Natural killer cell treated with Interleukin-12 subunit alpha and Interleukin-12 subunit beta and Interleukin-15 and Interleukin-18, amount 100 ng/mL, for 72 hours (primary cell): ENCODE data around the gene NCOA1. TPM values are rescaled to one million over a fixed set of nuclear protein-coding genes. Genes with fewer than 3 reads are reported as not detected.
A peak's percentile ranks its signal among the peaks of the same experiment; 100 is the strongest.
"Not testable (repeated sequence)": the region's sequence is repeated elsewhere in the genome, so short reads cannot be mapped to it uniquely, and the experiment has no call there.

ENCODE experiments used
- ATAC-seq, 2 donors: fragments of 150-1000 bp; cut with Tn5 transposase in 1 of 2; sonication (Bioruptor Pico), chemical (Tn5 transposase) in 1 of 2; 2 replicates each; pipeline ENCODE4 v1.10.0; 2021
- DNase-seq: peaks from one replicate; pipeline ENCODE4 v3.0.0; 2022; ENCODE audit warnings: low spot score
- H3K27ac Mint-ChIP-seq, 2 donors: 1 replicate in 1 of 2; 2 replicates in 1 of 2; pipeline ENCODE4 v1.8.0; 2022; ENCODE audit warnings: mixed read lengths in 2 of 2, mild to moderate bottlenecking in 1 of 2, moderate library complexity in 1 of 2
- H3K27me3 Mint-ChIP-seq, 2 donors: 1 replicate in 1 of 2; 2 replicates in 1 of 2; pipeline ENCODE4 v1.8.0; 2022; ENCODE audit warnings: mixed read lengths in 2 of 2
- H3K36me3 Mint-ChIP-seq: one replicate; pipeline ENCODE4 v1.8.0; 2022; ENCODE audit warnings: mixed read lengths
- H3K4me1 Mint-ChIP-seq, 2 donors: 1 replicate in 1 of 2; 2 replicates in 1 of 2; pipeline ENCODE4 v1.8.0; 2022; ENCODE audit warnings: low read depth in 2 of 2, mixed read lengths in 2 of 2, mild to moderate bottlenecking in 1 of 2
- H3K4me3 Mint-ChIP-seq: one replicate; pipeline ENCODE4 v1.8.0; 2022; ENCODE audit warnings: mixed read lengths
- H3K9me3 Mint-ChIP-seq: 2 replicates; pipeline ENCODE4 v1.8.0; 2022; ENCODE audit warnings: mixed read lengths
- total RNA-seq, 2 donors: library from RNA; stranded (reverse); gene quantifications; one replicate each; pipeline ENCODE4 v1.2.3, GENCODE V29; 2022

The NCOA1 gene
- total RNA-seq, 2 donors from 2014 or later = 84.1 to 139 TPM

GRCh38 chr2:24542269-24542872 is 51.3 kb downstream of the NCOA1 start:
- Mint-ChIP-seq H3K27me3 (no peaks in the 10 kb centered on the region), H3K36me3 (peaks cover 35% of the 10 kb centered on the region), H3K27ac (peak overlapping the region in 1 of 2 donors; percentile 14), H3K4me3 (no peak overlapping the region), H3K9me3 (peaks cover 16% of the 10 kb centered on the region), H3K4me1 (peaks cover 54 to 66% of the 10 kb centered on the region in 2 donors)
- ATAC-seq = no peak
- DNase-seq = no peak

GRCh38 chr2:24543252-24543651 is 52.2 kb downstream of the NCOA1 start:
- ATAC-seq = no peak
- Mint-ChIP-seq H3K27me3 (no peaks in the 10 kb centered on the region), H3K27ac (peak overlapping the region; percentile 55 to 62), H3K4me1 (peaks cover 53 to 64% of the 10 kb centered on the region in 2 donors), H3K4me3 (peak overlapping the region; percentile 64), H3K9me3 (peaks cover 19% of the 10 kb centered on the region), H3K36me3 (peaks cover 41% of the 10 kb centered on the region)
- no peak for DNase-seq

- Mint-ChIP-seq H3K4me3 (peak overlapping the region; percentile 64), H3K36me3 (peaks cover 44% of the 10 kb centered on the region), H3K27me3 (no peaks in the 10 kb centered on the region), H3K4me1 (peaks cover 52 to 59% of the 10 kb centered on the region in 2 donors), H3K27ac (peak overlapping the region; percentile 55 to 62), H3K9me3 (peaks cover 19% of the 10 kb centered on the region)
- no peak for DNase-seq
- no peak for ATAC-seq
Measured at GRCh38 chr2:24544456-24545115, 53.5 kb downstream of the NCOA1 start.

GRCh38 chr2:24546669-24547068 is 55.6 kb downstream of the NCOA1 start:
- H3K36me3 Mint-ChIP-seq = peaks cover 37% of the 10 kb centered on the region
- ATAC-seq (peak in 1 of 2 donors; percentile 73), DNase-seq (no peak)
- no peaks in the 10 kb centered on the region for H3K27me3 Mint-ChIP-seq
- H3K27ac Mint-ChIP-seq = peak overlapping the region in 1 of 2 donors; percentile 28
- peaks cover 19% of the 10 kb centered on the region for H3K9me3 Mint-ChIP-seq
- peaks cover 46 to 57% of the 10 kb centered on the region in 2 donors for H3K4me1 Mint-ChIP-seq
- peak overlapping the region; percentile 23 for H3K4me3 Mint-ChIP-seq

GRCh38 chr2:24548058-24548457 is 57.0 kb downstream of the NCOA1 start:
- DNase-seq (no peak), ATAC-seq (no peak)
- Mint-ChIP-seq H3K36me3 (peaks cover 30% of the 10 kb centered on the region), H3K27ac (no peak overlapping the region), H3K4me1 (peaks cover 50 to 61% of the 10 kb centered on the region in 2 donors), H3K27me3 (no peaks in the 10 kb centered on the region), H3K4me3 (no peak overlapping the region), H3K9me3 (peaks cover 19% of the 10 kb centered on the region)

GRCh38 chr2:24550301-24550700 is 59.2 kb downstream of the NCOA1 start:
- peaks cover 39 to 52% of the 10 kb centered on the region in 2 donors for H3K4me1 Mint-ChIP-seq
- H3K9me3 Mint-ChIP-seq = peaks cover 12% of the 10 kb centered on the region
- peak overlapping the region; percentile 28 for H3K4me3 Mint-ChIP-seq
- DNase-seq = peak; percentile 73
- H3K27me3 Mint-ChIP-seq = not testable (repeated sequence)
- peak; percentile 59 to 86 for ATAC-seq
- H3K27ac Mint-ChIP-seq = peak overlapping the region; percentile 51 to 67
- peaks cover 28% of the 10 kb centered on the region for H3K36me3 Mint-ChIP-seq

GRCh38 chr2:24551016-24551415 is 60.0 kb downstream of the NCOA1 start:
- H3K4me3 Mint-ChIP-seq = no peak overlapping the region

GRCh38 chr2:24552836-24553235 is 61.8 kb downstream of the NCOA1 start:
- ATAC-seq (no peak), DNase-seq (no peak)
- H3K4me3 Mint-ChIP-seq = no peak overlapping the region
- peaks cover 45 to 57% of the 10 kb centered on the region in 2 donors for H3K4me1 Mint-ChIP-seq
- H3K36me3 Mint-ChIP-seq = peaks cover 38% of the 10 kb centered on the region
- no peaks in the 10 kb centered on the region for H3K27me3 Mint-ChIP-seq
- H3K9me3 Mint-ChIP-seq = peaks cover 14% of the 10 kb centered on the region
- H3K27ac Mint-ChIP-seq = no peak overlapping the region

More at GRCh38 chr2:24551016-24551415, 60.0 kb downstream of the NCOA1 start:
- peaks cover 41 to 59% of the 10 kb centered on the region in 2 donors for H3K4me1 Mint-ChIP-seq
- peaks cover 12% of the 10 kb centered on the region for H3K9me3 Mint-ChIP-seq
- ATAC-seq = no peak
- H3K36me3 Mint-ChIP-seq = peaks cover 35% of the 10 kb centered on the region
- H3K27me3 Mint-ChIP-seq = no peaks in the 10 kb centered on the region
- peak overlapping the region; percentile 51 to 67 for H3K27ac Mint-ChIP-seq
- DNase-seq = no peak

GRCh38 chr2:24558781-24559472 is 67.9 kb downstream of the NCOA1 start:
- ATAC-seq (no peak), DNase-seq (no peak)
- Mint-ChIP-seq H3K4me3 (no peak overlapping the region), H3K4me1 (peaks cover 57 to 70% of the 10 kb centered on the region in 2 donors), H3K27ac (no peak overlapping the region), H3K36me3 (peaks cover 31% of the 10 kb centered on the region), H3K9me3 (peaks cover 7% of the 10 kb centered on the region), H3K27me3 (no peaks in the 10 kb centered on the region)

- H3K9me3 Mint-ChIP-seq = peaks cover 7% of the 10 kb centered on the region
- peak overlapping the region; percentile 18 to 24 for H3K27ac Mint-ChIP-seq
- DNase-seq (no peak), ATAC-seq (no peak)
- H3K4me3 Mint-ChIP-seq = no peak overlapping the region
- peaks cover 29% of the 10 kb centered on the region for H3K36me3 Mint-ChIP-seq
- no peaks in the 10 kb centered on the region for H3K27me3 Mint-ChIP-seq
- peaks cover 56 to 68% of the 10 kb centered on the region in 2 donors for H3K4me1 Mint-ChIP-seq
Measured at GRCh38 chr2:24559473-24560113, 68.5 kb downstream of the NCOA1 start.

GRCh38 chr2:24565537-24565936 is 74.5 kb downstream of the NCOA1 start:
- H3K9me3 Mint-ChIP-seq = no peaks in the 10 kb centered on the region
- ATAC-seq (no peak), DNase-seq (no peak)
- no peak overlapping the region for H3K4me3 Mint-ChIP-seq
- H3K36me3 Mint-ChIP-seq = peaks cover 6% of the 10 kb centered on the region
- peak overlapping the region in 1 of 2 donors; percentile 70 for H3K27ac Mint-ChIP-seq
- H3K4me1 Mint-ChIP-seq = peaks cover 41 to 42% of the 10 kb centered on the region in 2 donors
- H3K27me3 Mint-ChIP-seq = no peaks in the 10 kb centered on the region

- H3K4me3 Mint-ChIP-seq = no peak overlapping the region
- no peaks in the 10 kb centered on the region for H3K27me3 Mint-ChIP-seq
- no peak for ATAC-seq
- DNase-seq = no peak
- H3K4me1 Mint-ChIP-seq = peaks cover 38 to 45% of the 10 kb centered on the region in 2 donors
- H3K36me3 Mint-ChIP-seq = peaks cover 6% of the 10 kb centered on the region
- peak overlapping the region in 1 of 2 donors; percentile 70 for H3K27ac Mint-ChIP-seq
- H3K9me3 Mint-ChIP-seq = no peaks in the 10 kb centered on the region
Measured at GRCh38 chr2:24566209-24566608, 75.2 kb downstream of the NCOA1 start.

- H3K4me1 Mint-ChIP-seq = peaks cover 35 to 42% of the 10 kb centered on the region in 2 donors
- peak overlapping the region in 1 of 2 donors; percentile 70 for H3K27ac Mint-ChIP-seq
- no peak overlapping the region for H3K4me3 Mint-ChIP-seq
- H3K36me3 Mint-ChIP-seq = peaks cover 6% of the 10 kb centered on the region
- H3K9me3 Mint-ChIP-seq = no peaks in the 10 kb centered on the region
- ATAC-seq (no peak), DNase-seq (no peak)
- no peaks in the 10 kb centered on the region for H3K27me3 Mint-ChIP-seq
Measured at GRCh38 chr2:24566630-24567029, 75.6 kb downstream of the NCOA1 start.
